HG03097 (cell line): ENCODE data around the gene FBXW11.
"Not testable (repeated sequence)": the region's sequence is repeated elsewhere in the genome, so short reads cannot be mapped to it uniquely, and the experiment has no call there.

Source experiments
- ATAC-seq: cut with Tn5 transposase; IDR thresholded peaks from one replicate; pipeline ENCODE4 v1.9.1; 2021; ENCODE audit not compliant: unreplicated experiment, low FRiP score

The FBXW11 gene

DNA sequence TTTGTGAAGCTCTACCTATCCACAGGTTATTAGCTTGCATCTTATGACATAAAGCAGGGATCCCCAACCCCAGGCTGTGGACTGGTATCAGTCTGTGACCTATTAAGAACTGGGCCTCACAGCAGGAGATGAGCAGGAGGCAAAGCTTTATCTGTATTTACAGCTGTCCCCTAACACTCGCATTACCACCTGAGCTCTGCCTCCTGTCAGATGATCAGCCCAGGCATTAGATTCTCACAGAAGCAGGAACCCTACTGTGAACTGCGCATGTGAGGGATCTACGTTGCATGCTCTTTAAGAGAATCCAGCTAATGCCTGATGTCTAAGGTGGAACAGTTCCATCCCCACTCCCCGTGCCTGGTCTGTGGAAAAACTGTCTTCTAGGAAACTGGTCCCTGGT lies 19.7 kb downstream of the FBXW11 start:
- ATAC-seq: no peak

DNA sequence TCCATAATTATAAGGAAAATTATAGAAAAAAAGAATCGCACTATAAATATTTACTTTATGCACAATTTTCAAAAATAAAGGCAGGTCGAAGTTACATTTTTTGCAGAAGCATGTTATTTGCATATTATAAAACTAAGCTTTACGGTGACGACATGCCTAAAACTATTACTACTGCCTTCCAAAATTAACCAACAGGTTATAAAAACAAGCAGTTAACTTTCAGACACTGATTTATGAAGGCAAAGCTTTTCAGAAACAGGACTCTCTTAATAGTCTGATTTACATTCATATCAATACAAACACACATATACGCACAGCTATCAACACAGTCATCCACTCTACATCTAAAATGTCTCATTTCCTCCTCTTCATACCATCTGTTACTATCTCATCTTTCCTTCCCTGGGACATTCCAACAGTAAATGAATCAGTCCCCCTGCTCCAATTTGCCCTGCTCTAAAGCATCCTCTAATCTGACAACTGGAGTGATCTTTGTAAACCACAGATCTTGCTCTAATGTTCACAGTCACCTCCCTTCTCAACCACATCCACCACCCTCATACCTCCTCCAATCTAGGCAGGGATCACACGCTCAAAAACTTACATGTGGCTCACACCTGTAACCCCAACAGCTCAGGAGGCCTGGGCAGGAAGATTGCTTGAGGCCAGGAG lies 21.6 kb downstream of the FBXW11 start:
- ATAC-seq: no peak

DNA sequence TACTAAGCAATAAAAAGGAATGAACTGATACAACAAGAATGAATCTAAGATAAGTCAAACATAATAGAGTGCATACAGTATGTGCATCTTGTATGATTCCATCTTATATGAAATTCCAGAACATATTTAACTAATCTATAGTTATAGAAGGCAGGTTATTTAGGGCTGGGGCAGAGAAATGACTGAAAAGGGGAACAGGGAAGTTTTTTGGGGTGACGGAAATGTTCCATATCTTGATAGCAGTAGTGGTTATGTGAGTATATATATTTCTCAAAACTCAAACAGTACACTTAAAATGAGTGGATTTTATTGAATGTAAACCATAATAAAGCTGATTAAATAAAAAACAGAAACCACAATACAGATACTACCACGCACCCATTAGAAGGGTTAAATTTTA lies 24.6 kb downstream of the FBXW11 start:
- no peak for ATAC-seq

DNA sequence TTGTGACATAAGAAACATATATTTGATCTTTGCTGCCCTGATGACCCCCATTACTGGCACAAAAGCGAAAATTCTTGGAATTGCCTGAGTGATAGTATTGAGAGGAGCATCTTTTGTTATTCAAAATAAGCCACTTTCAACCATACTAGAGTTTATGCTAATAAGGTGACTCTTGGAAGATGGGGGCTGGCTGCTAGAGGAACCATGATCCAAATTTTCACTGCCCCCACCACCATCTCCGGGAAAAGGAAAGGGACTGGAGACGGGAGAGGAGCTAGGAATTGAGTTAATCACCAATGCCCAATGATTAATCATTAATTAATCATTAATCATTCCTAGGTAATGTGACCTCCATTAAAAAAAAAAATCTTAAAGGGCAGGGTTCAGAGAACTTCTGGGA lies 25.6 kb downstream of the FBXW11 start:
- no peak for ATAC-seq

DNA sequence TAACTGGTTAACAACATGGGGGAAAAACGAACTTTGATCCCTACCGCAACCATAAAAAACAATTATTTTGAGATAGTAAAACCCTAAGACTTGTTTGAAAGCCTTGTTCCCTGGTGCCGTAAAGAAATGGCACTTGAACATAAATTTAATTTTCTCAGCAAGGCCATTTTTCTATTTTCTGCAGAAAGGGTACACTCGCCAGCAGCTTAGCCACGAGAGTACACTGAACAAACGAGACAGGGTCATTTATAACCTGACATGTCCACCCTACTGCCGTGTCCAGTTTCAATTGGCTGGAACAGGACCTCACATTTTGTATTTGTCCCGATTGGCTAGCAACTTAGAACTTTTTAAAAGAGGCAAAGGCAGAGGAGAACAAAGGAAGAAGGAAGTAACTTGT lies 26.8 kb downstream of the FBXW11 start:
- ATAC-seq: no peak

DNA sequence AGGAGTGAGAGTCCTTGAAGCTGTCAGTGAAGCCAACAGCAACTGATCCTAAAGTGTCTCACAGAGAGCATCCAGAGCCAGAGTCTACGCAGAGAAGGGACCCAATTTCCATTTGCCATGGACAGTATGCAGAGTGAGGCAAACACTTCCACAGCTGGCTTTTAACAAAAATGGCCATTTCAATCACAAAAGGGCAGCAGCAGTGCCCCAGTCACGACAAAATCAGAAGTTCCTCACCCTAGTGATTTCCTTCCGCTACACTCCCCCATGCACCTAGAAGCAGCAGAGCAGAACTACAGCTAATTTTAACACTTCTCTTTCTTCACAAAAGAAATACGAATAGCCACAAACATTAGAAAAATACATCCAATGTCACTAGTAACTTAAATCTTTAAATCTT lies 27.9 kb downstream of the FBXW11 start:
- no peak for ATAC-seq

DNA sequence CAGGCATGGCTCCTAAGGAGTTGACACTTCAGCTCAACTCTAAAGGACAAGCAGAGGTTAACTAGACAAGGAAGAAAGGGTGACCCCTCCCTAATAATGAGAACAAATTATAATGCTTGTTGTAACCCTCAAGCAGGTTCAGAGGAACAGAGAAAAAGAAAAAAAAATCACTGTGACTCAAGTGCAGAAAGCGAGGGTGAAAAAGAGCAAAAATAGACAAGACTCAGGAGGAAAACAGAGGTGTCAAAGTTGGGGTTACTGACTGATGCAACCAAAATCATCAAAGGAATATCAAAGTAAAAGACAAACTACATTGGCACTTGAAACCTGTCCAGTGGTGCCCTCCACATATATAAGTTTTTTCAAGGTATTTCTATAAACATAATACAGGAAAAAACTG lies 28.4 kb downstream of the FBXW11 start:
- ATAC-seq: no peak

DNA sequence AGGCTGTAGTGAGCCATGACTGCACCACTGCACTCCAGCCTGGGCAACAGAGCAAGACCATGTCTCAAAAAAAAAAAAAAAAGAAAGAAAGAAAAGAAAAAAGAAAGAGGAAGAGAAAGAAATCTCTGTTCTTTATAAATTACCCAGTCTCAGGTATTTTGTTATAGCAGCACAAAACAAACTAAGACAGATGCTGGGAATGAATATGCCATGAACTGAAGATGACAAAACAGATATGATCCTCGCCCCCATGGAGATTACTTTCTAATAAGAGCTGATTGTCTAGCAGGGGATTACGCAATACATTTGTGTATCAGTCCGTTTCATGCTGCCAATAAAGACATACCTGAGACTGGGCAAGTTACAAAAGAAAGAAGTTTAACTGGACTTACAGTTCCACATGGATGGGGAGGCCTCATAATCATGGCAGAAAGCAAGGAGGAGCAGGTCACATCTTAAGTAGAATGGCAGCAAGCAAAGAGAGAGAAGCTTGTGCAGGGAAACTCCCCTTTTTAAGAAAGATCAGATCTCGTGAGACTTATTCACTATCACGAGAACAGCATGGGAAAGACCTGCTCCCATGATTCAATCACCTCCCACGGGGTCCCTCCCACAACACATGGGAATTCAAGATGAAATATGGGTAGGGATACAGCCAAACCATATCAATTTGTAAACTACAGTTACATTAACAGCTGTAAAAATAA lies 29.0 kb downstream of the FBXW11 start:
- ATAC-seq: not testable (repeated sequence)

DNA sequence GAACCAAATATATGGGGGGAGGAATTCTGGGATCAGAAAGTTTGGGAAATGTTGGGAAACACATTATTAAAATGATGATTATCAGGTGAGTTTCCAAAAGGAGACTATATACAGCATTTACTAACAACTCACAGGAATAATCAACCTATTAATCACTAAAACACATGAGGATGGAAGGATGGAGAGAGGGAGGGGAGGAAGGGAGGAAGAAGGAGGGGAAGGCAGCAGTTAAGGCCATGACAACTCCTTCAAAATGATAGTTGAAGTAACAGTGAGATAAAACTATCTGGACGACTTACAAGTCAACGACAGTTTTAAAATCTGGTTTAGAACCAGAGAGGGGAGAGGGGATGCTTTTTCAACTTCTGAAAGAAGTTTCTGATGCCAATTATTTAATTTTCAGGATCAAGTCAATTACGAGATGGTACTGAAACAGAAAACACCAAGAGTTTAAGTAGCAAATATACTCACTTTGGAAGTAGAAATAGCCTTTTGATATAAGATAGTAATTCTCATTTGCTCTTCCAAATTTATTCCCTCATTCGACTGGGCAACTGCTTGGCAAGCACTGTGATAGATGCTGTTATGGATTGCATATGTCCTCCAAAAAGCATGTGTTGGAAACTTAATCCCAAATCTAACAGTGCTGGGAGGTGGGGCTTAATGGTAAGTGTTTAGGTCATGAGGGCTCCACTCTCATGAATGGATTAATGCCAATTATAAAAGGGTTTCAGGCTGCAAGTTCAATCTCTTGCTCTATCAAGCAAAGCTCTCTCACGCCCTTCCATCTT lies 30.4 kb downstream of the FBXW11 start:
- no peak for ATAC-seq

DNA sequence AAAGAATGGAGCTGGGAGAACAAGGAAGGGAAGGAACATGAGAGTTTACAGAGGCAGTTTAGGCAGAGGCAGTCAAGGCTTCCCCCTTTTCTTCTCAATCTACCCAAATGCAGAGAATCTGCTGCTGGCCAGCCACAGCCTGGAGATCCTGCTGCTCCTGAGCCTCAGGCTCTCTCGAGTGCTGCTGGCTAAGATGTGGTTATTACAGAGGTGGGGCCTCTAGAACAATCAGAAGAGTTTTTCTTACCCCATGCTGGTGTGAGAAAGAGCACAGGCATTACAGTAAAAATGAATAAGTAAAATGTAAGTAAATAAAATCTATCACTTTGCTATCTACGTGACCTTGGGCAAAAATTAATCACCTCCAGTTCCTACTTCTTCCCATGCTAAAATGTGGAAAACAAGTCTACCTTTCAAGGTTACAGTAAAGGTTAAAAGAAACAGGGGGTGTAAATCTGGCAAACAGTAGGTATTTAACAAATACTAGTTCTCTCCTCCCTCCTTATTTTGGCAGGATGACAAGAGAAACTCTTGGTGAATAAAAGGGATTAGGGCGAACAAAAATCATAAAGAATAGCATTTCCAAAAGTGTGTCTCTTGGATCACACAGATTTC lies 31.1 kb downstream of the FBXW11 start:
- ATAC-seq: no peak

DNA sequence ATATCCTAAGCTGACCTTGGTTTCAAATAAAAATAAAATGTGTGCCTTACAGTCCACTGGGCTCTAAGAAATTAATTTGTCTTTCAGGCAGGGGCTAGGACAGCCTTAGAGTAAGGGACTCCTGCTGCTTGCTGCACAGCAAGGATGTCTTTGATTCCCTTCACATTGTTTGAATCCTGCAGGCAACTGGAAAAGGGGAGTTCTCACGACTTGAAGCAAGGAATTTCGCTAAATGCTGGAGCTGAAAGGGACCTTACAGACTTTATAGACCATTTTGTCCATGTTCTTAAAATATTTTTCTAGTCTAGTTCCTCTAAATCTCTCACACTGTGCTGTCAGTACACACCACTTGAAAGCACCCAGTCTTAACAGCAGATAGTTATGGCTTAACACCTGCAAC lies 35.6 kb downstream of the FBXW11 start:
- no peak for ATAC-seq

DNA sequence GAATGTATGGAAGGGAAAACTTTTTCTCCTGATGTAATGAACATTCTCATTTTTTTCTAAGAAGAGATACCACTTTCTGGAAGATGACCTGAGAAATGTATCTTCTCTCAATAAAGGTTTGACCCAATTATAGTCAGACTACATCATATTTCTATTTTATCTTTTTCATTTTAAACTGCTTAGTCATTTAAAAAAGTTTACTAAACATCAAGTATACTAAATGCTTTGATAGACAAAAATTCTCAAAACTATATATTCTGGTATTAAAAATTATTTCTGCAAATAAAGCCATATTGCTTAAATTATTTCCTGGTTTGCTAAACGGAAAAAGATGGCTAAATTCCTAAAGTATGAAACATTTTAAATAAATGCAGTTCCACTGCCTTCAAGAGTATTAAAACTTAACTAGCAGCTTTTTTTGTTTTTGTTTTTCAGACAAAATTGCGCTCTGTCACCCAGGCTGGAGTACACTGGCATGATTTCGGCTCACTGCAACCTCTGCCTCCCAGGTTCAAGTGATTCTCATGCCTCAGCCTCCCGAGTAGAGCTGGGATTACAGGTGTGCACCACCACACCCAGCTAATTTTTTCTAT lies 37.1 kb downstream of the FBXW11 start:
- ATAC-seq: no peak

DNA sequence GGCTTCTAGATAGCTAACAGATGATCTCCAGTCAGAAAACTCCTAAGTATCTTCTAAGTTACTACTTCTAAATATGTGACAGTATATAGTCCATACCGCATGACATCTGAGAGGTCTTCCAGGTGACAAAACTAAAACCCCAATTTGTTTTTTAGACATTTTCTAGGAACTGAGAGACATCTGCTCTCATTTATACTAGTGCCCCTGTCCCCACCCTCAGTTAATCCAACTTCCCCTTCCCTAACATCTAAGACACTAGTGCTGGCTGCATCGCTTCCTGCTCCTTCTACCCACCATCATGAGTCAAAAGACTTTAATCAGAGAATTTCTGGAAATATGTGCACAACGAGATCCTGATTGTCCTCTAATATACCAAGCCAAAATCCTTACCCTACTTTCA lies 37.9 kb downstream of the FBXW11 start:
- no peak for ATAC-seq

DNA sequence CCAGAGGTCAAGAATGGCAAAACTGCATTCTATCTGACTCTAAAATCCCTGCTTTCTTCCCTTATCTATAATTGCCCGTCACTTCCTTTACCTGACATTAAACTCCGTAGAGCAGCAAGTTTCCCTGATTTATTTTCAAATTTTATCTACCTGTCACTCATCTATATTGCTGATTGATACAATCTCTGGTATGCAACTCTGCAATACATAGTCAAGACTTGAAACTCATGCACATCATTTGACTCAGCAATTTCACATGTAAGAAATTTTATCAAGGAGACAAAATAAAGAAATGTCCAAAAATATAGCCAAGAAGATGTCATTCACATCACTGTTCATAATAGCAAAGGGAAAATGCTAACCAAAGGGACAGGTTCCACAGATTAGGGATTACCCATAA lies 39.5 kb downstream of the FBXW11 start:
- ATAC-seq: no peak

DNA sequence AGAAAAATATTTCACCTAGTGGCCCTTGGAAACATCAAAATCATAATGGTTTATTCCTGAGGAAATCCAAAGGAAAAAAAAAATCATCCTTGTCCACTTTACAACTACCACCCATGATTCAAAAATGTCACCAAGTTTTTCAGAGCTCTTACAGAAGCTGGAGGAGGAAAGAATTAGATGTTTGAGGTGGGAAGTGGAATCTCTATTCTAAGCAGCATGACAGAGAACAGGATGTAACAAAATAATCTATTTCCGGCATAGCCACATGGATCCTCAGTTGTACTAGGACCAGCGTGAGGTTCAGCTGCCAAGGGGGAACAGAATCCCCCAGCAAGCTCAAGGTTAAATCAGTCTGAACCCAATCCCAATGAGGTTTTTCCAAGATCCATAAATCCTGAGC lies 40.2 kb downstream of the FBXW11 start:
- ATAC-seq: no peak

DNA sequence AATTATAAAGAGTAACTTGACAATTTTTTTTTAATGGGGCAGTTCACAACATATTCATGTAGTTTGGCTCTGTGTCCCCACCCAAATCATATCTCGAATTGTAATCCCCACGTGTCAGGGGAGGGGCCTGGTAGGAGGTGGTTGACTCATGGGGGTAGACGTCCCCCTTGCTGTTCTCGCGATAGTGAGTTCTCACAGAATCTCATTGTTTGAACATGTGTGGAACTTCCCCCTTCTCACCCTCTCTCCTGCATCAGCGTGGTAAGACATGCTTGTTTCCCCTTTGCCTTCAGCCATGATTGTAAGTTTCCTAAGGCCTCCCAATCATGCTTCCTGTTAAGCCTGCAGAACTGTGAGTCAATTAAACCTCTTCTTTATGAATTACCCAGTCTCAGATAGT lies 40.7 kb downstream of the FBXW11 start:
- no peak for ATAC-seq

DNA sequence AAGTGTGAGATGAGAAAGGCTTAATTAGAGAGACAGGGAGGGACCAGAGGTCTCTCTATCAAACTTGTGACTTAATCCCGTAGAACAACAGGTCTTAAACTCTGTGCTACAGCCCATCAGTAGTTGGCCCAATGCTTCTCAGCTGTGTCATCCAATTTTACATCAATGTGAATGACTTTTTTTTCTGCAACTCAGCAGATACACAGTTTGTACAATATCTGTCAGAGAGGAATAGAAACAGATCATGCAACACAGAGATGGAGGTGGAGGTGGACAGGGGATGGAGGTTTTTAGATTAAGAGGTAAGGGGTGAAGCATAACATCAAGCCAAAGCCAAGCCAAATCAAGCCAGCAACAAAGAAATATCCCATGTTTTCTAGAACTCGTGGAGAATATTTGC lies 43.0 kb downstream of the FBXW11 start:
- ATAC-seq: no peak

DNA sequence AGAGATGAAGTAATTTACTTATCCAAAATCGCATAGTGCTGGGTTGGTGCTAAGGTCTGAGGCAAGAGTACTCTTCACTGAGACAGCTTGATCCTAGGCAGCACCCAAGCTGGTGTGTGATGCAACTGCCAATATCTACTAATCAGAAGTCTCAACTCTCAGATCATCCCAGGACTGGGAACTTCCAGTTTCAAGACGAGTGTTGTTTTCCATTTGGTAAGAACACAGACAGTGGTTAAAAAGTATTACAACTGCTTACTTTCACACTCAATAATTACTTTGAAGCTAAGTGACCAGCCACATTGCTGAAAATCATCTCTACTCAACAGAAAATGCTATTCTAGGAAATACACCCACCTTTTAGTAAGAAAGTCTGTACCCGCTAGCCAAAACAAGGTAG lies 45.3 kb downstream of the FBXW11 start:
- ATAC-seq: peak; percentile 52

DNA sequence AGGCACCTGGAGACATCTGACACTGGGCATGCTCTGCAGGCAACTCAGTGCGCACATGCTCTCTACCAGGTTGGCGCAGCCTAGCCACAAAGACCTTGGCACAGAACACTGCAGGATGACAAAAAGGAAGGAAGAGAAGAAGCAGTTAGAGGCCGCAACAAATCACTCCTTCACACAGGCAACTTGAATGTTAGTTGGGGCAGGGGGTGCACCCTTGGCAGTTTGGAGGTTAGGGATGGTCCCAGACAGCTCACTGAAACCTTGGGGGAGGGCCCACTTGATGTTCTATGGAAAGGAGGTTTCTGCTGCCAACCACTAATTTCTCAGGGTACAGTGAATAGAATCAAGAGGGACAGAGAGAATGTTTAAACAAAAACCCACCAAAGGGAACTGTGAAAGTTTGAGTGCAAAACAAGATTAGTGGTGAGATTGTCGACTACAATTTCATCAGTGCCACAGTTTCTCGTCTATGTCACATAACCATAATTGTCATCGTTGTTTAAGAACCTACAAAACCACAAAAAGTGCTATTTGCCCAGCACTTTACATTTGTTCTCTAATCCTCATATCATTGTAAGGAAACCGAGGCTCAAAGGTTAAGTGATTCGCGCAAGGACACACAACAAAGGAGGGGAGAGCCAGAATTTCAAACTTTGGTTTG lies 48.7 kb downstream of the FBXW11 start:
- ATAC-seq: peak; percentile 35

DNA sequence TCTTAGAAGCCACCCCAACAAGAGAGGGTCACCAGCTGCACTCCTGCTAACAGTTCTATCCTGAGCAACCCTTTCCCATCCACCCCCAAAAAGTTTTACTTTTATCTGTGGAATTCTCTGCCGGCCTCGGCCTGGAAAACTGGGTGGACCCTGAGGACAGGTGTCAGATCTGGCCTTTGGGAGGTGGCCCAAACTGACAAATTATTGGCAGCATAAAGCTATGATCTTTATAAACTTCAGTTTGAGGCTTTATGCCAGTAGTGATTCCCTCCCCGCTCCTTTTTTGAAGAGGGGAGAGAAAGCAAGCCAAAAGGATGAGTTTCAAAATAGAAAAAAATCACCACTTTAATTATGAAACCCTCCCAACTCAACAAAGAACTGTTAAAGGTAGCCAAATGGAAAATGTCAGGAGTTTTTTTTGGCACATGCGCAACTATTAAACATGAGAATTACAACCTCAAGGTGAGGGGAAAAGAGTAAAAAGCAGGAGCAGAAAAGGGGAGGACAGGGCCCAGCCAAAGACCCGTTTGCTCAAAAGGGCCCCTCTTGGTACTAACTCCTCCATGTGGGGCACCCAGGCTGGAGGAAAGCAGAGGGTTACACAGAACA lies 49.4 kb downstream of the FBXW11 start:
- peak; percentile 4 for ATAC-seq
